MM.1S (cell line): Measurements from ENCODE around the gene MYO1E.

Source experiments
- DNase-seq: peaks from one replicate; pipeline ENCODE4 v3.0.0-alpha.2; 2015
- H2AFZ ChIP-seq: fragments of 300-600 bp; sonication (generic); 2 replicates; pipeline ENCODE4 v1.6.0; 2016; ENCODE audit warnings: antibody characterized with exemption, low read length
- H3F3A ChIP-seq: fragments of 300-600 bp; sonication (generic); 2 replicates; pipeline ENCODE4 v1.6.1; 2016; ENCODE audit warnings: mild to moderate bottlenecking, antibody characterized with exemption, low read length, moderate library complexity, mixed read lengths; ENCODE audit not compliant: insufficient read depth
- H3K27ac ChIP-seq: fragments of 300-600 bp; sonication (generic); 2 replicates; pipeline ENCODE4 v1.5.1; 2016; ENCODE audit warnings: mild to moderate bottlenecking, low read length
- H3K27me3 ChIP-seq: fragments of 300-600 bp; sonication (generic); replicated peaks from 2 replicates; pipeline ENCODE4 v1.6.0; 2016; ENCODE audit warnings: low read length; ENCODE audit not compliant: insufficient read depth
- H3K36me3 ChIP-seq: fragments of 300-600 bp; sonication (generic); replicated peaks from 2 replicates; pipeline ENCODE4 v1.6.1; 2016; ENCODE audit warnings: mild to moderate bottlenecking, low read length, mixed read lengths; ENCODE audit not compliant: insufficient read depth
- H3K4me1 ChIP-seq: fragments of 300-600 bp; sonication (generic); 2 replicates; pipeline ENCODE4 v1.6.1; 2016; ENCODE audit warnings: low read length, mixed read lengths
- H3K4me2 ChIP-seq: fragments of 300-600 bp; sonication (generic); 2 replicates; pipeline ENCODE4 v1.6.0; 2016; ENCODE audit warnings: low read depth, low read length
- H3K4me3 ChIP-seq: fragments of 300-600 bp; sonication (generic); 2 replicates; pipeline ENCODE4 v1.5.1; 2016; ENCODE audit warnings: low read length, mixed read lengths
- H3K79me2 ChIP-seq: fragments of 300-600 bp; sonication (generic); 2 replicates; pipeline ENCODE4 v1.6.1; 2016; ENCODE audit warnings: mixed run types, low read length, mixed read lengths
- H3K9ac ChIP-seq: fragments of 300-600 bp; sonication (generic); 2 replicates; pipeline ENCODE4 v1.6.1; 2016; ENCODE audit warnings: low read length, mixed read lengths
- H3K9me2 ChIP-seq: fragments of 300-600 bp; sonication (generic); replicated peaks from 2 replicates; pipeline ENCODE4 v1.6.1; 2016; ENCODE audit warnings: mild to moderate bottlenecking, low read length, mixed read lengths; ENCODE audit not compliant: insufficient read depth
- H3K9me3 ChIP-seq: fragments of 300-600 bp; sonication (generic); replicated peaks from 2 replicates; pipeline ENCODE4 v1.6.1; 2016; ENCODE audit warnings: mild to moderate bottlenecking, low read length, mixed read lengths; ENCODE audit not compliant: insufficient read depth
- H4K20me1 ChIP-seq: fragments of 300-600 bp; sonication (generic); 2 replicates; pipeline ENCODE4 v1.6.1; 2016; ENCODE audit warnings: mild to moderate bottlenecking, low read length, moderate library complexity, mixed read lengths; ENCODE audit not compliant: insufficient read depth
- CTCF ChIP-seq: fragments of 300-600 bp; sonication (generic); IDR thresholded peaks from 2 replicates; pipeline ENCODE4 v1.5.1; 2016; ENCODE audit warnings: antibody characterized with exemption, low read length, mixed read lengths
- EZH2 ChIP-seq: fragments of 300-600 bp; sonication (generic); optimal IDR thresholded peaks from 2 replicates; pipeline ENCODE3; 2017; ENCODE audit warnings: low read depth, mild to moderate bottlenecking, antibody characterized with exemption, low read length, mixed read lengths
- EZH2phosphoT487 ChIP-seq: fragments of 300-600 bp; sonication (generic); IDR thresholded peaks from 2 replicates; pipeline ENCODE4 v1.6.1; 2018; ENCODE audit warnings: antibody characterized with exemption, low read length

Gene MYO1E

GRCh38 chr15:59196416-59196815 is 176.3 kb downstream of the MYO1E start:
- no peak for TF ChIP-seq CTCF
- TF ChIP-seq EZH2, result no peak
- TF ChIP-seq EZH2phosphoT487, result no peak
- no peaks in the 10 kb centered on the region for H3K79me2 ChIP-seq
- no peak overlapping the region for H3K9ac ChIP-seq
- H3K27me3 ChIP-seq, result no peaks in the 10 kb centered on the region
- no peaks in the 10 kb centered on the region for H4K20me1 ChIP-seq
- H3K4me1 ChIP-seq, result no peaks in the 10 kb centered on the region
- no peak overlapping the region for H3K27ac ChIP-seq
- H3K4me2 ChIP-seq, result no peak overlapping the region
- no peak overlapping the region for H2AFZ ChIP-seq
- H3K9me2 ChIP-seq, result no peaks in the 10 kb centered on the region
- H3K36me3 ChIP-seq, result no peaks in the 10 kb centered on the region
- no peak overlapping the region for H3K4me3 ChIP-seq
- H3K9me3 ChIP-seq, result no peaks in the 10 kb centered on the region
- no peak for DNase-seq
- H3F3A ChIP-seq, result no peaks in the 10 kb centered on the region

- no peaks in the 10 kb centered on the region for H3K36me3 ChIP-seq
- no peaks in the 10 kb centered on the region for H3K4me1 ChIP-seq
- H3K9me2 ChIP-seq, result no peaks in the 10 kb centered on the region
- no peak overlapping the region for H3K4me2 ChIP-seq
- no peaks in the 10 kb centered on the region for H3F3A ChIP-seq
- H3K9ac ChIP-seq, result no peak overlapping the region
- no peaks in the 10 kb centered on the region for H3K27me3 ChIP-seq
- no peaks in the 10 kb centered on the region for H3K79me2 ChIP-seq
- no peaks in the 10 kb centered on the region for H4K20me1 ChIP-seq
- H3K4me3 ChIP-seq, result no peak overlapping the region
- TF ChIP-seq EZH2 (no peak), EZH2phosphoT487 (no peak), CTCF (no peak)
- no peak overlapping the region for H3K27ac ChIP-seq
- no peak for DNase-seq
- H3K9me3 ChIP-seq, result no peaks in the 10 kb centered on the region
- no peak overlapping the region for H2AFZ ChIP-seq
These were observed 177.9 kb downstream of the MYO1E start for GRCh38 chr15:59194639-59195325.

GRCh38 chr15:59191855-59192237 is 180.8 kb downstream of the MYO1E start:
- DNase-seq, result no peak
- no peaks in the 10 kb centered on the region for H3K9me2 ChIP-seq
- H3K9me3 ChIP-seq, result no peaks in the 10 kb centered on the region
- no peaks in the 10 kb centered on the region for H3K79me2 ChIP-seq
- H3K4me3 ChIP-seq, result no peak overlapping the region
- no peaks in the 10 kb centered on the region for H3K27me3 ChIP-seq
- H3K4me2 ChIP-seq, result no peak overlapping the region
- TF ChIP-seq EZH2 (no peak), EZH2phosphoT487 (no peak), CTCF (no peak)
- H3F3A ChIP-seq, result no peaks in the 10 kb centered on the region
- H2AFZ ChIP-seq, result no peak overlapping the region
- no peaks in the 10 kb centered on the region for H4K20me1 ChIP-seq
- no peak overlapping the region for H3K27ac ChIP-seq
- no peaks in the 10 kb centered on the region for H3K36me3 ChIP-seq
- no peaks in the 10 kb centered on the region for H3K4me1 ChIP-seq
- H3K9ac ChIP-seq, result no peak overlapping the region
